CD8-positive, alpha-beta memory T cell (primary cell): ENCODE results near the gene SCGB3A2. TPM values are rescaled to one million over a fixed set of nuclear protein-coding genes. Genes with fewer than 3 reads are reported as not detected.
"Not testable (repeated sequence)": the region's sequence is repeated elsewhere in the genome, so short reads cannot be mapped to it uniquely, and the experiment has no call there.

Source experiments
- CTCF ChIA-PET: fragments of 350-600 bp; sonication (Branson Sonifier 250); formaldehyde crosslinking; loops from one replicate; lab custom pipeline; 2021; ENCODE audit warnings: antibody characterized with exemption; lab: Charles Lee
- POLR2A ChIA-PET: fragments of 350-600 bp; sonication (Branson Sonifier 250); formaldehyde crosslinking; loops from one replicate; lab custom pipeline; 2021; ENCODE audit warnings: antibody characterized with exemption; lab: Charles Lee
- DNase-seq, 5 donors: peaks; one replicate each; pipeline versions ENCODE4 v3.0.0 to v3.0.0-alpha.2; 2020 to 2022; ENCODE audit warnings: mixed read lengths in 1 of 5
- H3K27ac ChIP-seq: one replicate; pipeline ENCODE4 v1.7.0; 2013; ENCODE audit warnings: low read depth, mild to moderate bottlenecking, low read length, moderate library complexity
- H3K27me3 ChIP-seq: 2 replicates; pipeline ENCODE4 v1.7.0; 2013; ENCODE audit warnings: low read length, mild to moderate bottlenecking; ENCODE audit not compliant: insufficient read depth, poor library complexity, severe bottlenecking
- H3K36me3 ChIP-seq: 2 replicates; pipeline ENCODE4 v1.7.0; 2013; ENCODE audit warnings: mild to moderate bottlenecking, low read length, moderate library complexity; ENCODE audit not compliant: insufficient read depth
- H3K4me1 ChIP-seq: 2 replicates; pipeline ENCODE4 v1.7.0; 2013; ENCODE audit warnings: mild to moderate bottlenecking, low read length, moderate library complexity; ENCODE audit not compliant: insufficient read depth
- H3K4me3 ChIP-seq: 2 replicates; pipeline ENCODE4 v1.7.0; 2013; ENCODE audit warnings: mild to moderate bottlenecking, low read length
- H3K9me3 ChIP-seq: 2 replicates; pipeline ENCODE4 v1.7.0; 2013; ENCODE audit warnings: mild to moderate bottlenecking, low read length
- H3K27ac Mint-ChIP-seq, 8 donors: one replicate each; pipeline ENCODE4 v1.8.0; 2020 to 2021; ENCODE audit warnings: mixed read lengths in 8 of 8, mild to moderate bottlenecking in 6 of 8, inconsistent platforms in 3 of 8, moderate library complexity in 3 of 8
- H3K27me3 Mint-ChIP-seq, 2 donors: one replicate each; pipeline ENCODE4 v1.8.0; 2020 to 2021; ENCODE audit warnings: mixed read lengths in 2 of 2, mild to moderate bottlenecking in 1 of 2, moderate library complexity in 1 of 2
- H3K36me3 Mint-ChIP-seq, 3 donors: one replicate each; pipeline ENCODE4 v1.8.0; 2020 to 2021; ENCODE audit warnings: mixed read lengths in 3 of 3, inconsistent platforms in 1 of 3, mild to moderate bottlenecking in 1 of 3
- H3K4me1 Mint-ChIP-seq, 3 donors: one replicate each; pipeline ENCODE4 v1.8.0; 2020 to 2021; ENCODE audit warnings: mixed read lengths in 3 of 3, inconsistent platforms in 1 of 3, mild to moderate bottlenecking in 1 of 3
- H3K4me3 Mint-ChIP-seq, 7 donors: one replicate each; pipeline ENCODE4 v1.8.0; 2020 to 2021; ENCODE audit warnings: mixed read lengths in 7 of 7, mild to moderate bottlenecking in 6 of 7, moderate library complexity in 4 of 7, inconsistent platforms in 2 of 7
- H3K9me3 Mint-ChIP-seq, 5 donors: one replicate each; pipeline ENCODE4 v1.8.0; 2020 to 2022; ENCODE audit warnings: mixed read lengths in 5 of 5, mild to moderate bottlenecking in 3 of 5, moderate library complexity in 2 of 5, inconsistent platforms in 1 of 5
- polyA plus RNA-seq: library from polyadenylated mRNA; unstranded; fragments of 300-500 nt; fragmentation: Illumina TruSeq; gene quantifications from one replicate; pipeline ENCODE4 v1.2.3, GENCODE V29; 2021
- total RNA-seq, 2 experiments: library from RNA; stranded (reverse); gene quantifications; one replicate each; pipeline ENCODE4 v1.2.3, GENCODE V29; 2021

The SCGB3A2 gene
- total and polyA plus RNA-seq, 3 experiments from 2014 or later = not detected

DNA sequence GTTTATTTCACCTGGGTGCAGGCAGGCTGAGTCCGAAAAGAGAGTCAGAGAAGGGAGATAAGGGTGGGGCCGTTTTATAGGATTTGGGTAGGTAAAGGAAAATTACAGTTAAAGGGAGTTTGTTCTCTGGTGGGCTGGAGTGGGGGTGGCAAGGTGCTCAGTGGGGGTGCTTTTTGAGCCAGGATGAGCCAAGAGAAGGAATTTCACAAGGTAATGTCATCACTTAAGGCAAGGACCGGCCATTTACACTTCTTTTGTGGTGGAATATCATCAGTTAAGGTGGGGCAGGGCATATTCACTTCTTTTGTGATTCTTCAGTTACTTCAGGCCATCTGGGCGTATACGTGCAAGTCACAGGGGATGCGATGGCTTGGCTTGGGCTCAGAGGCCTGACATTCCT, 8.6 kb upstream of the SCGB3A2 start:
- H3K9me3 ChIP-seq, H3K36me3 ChIP-seq, DNase-seq, H3K27ac ChIP-seq, H3K27me3 Mint-ChIP-seq, H3K36me3 Mint-ChIP-seq, H3K4me3 Mint-ChIP-seq, H3K27me3 ChIP-seq, H3K4me1 Mint-ChIP-seq, POLR2A ChIA-PET, H3K27ac Mint-ChIP-seq, H3K4me1 ChIP-seq, H3K4me3 ChIP-seq, H3K9me3 Mint-ChIP-seq, CTCF ChIA-PET: not testable (repeated sequence)

DNA sequence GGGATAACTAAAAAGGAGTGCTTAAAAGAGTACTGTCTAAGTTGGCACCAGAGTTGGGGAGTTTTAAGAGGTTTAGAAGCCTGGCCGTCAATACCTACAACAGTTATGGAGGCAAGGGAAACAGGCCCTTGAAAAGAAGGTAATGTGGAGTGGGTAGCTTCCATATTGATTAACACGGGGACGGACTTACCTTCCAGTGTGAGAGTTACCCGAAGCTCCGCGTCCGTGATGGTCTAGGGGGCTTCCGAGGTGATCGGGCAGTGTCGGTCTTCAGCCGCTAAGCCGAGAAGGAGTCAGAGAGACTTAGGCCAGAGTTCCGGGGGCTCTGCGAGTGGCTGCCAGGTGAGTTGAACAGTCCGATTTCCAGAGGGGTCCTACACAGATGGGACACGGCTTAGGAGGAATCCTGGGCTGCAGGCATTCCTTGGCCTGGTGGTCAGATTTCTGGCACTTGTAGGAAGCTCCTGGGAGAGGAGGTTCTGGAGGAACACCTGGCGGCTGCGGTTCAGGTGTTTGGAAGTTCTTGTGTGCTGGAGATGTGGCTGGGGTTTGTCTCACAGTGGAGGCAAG, 6.4 kb upstream of the SCGB3A2 start:
- DNase-seq, H3K27ac Mint-ChIP-seq, H3K4me3 Mint-ChIP-seq, H3K27me3 Mint-ChIP-seq, H3K27me3 ChIP-seq, H3K9me3 ChIP-seq, CTCF ChIA-PET, H3K27ac ChIP-seq, H3K36me3 ChIP-seq, H3K4me3 ChIP-seq, H3K9me3 Mint-ChIP-seq, H3K36me3 Mint-ChIP-seq, H3K4me1 ChIP-seq, H3K4me1 Mint-ChIP-seq: not testable (repeated sequence)
- POLR2A ChIA-PET = interaction anchor here (0.7 kb wide), 1 partner anchor 308 kb away, joined by 3 read pairs; no protein-coding TSS in a partner anchor

GRCh38 chr5:147872744-147873435, 5.6 kb upstream of the SCGB3A2 start:
- peak overlapping the region in 1 of 8 donors; percentile 44 for H3K27ac Mint-ChIP-seq
- H3K4me3 ChIP-seq, H3K27me3 ChIP-seq, DNase-seq, H3K9me3 ChIP-seq, H3K9me3 Mint-ChIP-seq, H3K27me3 Mint-ChIP-seq, H3K27ac ChIP-seq, CTCF ChIA-PET, H3K36me3 Mint-ChIP-seq, H3K4me3 Mint-ChIP-seq, H3K36me3 ChIP-seq, POLR2A ChIA-PET, H3K4me1 ChIP-seq, H3K4me1 Mint-ChIP-seq: not testable (repeated sequence)

DNA sequence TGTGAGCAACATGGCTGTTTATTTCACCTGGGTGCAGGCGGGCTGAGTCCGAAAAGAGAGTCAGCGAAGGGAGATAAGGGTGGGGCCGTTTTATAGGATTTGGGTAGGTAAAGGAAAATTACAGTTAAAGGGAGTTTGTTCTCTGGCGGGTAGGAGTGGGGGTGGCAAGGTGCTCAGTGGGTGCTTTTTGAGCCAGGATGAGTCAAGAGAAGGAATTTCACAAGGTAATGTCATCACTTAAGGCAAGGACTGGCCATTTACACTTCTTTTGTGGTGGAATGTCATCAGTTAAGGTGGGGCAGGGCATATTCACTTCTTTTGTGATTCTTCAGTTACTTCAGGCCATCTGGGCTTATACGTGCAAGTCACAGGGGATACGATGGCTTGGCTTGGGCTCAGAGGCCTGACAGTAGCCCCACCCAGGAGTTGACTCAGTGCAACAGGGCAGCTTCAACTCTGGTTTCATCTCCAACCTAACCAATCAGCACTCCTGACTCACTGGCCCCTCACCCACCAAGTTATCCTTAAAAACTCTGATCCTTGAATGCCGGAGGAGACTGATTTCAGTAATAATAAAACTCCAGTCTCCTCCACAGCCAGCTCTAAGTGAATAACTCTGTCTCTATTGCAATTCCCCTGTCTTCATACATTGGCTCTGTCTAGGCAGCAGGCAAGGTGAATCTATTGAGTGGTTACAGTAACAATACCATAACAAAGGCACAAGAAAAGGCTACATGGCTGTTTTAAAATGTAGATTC, 4.2 kb upstream of the SCGB3A2 start:
- H3K36me3 ChIP-seq, CTCF ChIA-PET, H3K27me3 ChIP-seq, H3K27ac ChIP-seq, POLR2A ChIA-PET, H3K4me3 ChIP-seq, H3K9me3 Mint-ChIP-seq, DNase-seq, H3K4me3 Mint-ChIP-seq, H3K36me3 Mint-ChIP-seq, H3K27ac Mint-ChIP-seq, H3K9me3 ChIP-seq, H3K27me3 Mint-ChIP-seq, H3K4me1 ChIP-seq, H3K4me1 Mint-ChIP-seq: not testable (repeated sequence)

DNA sequence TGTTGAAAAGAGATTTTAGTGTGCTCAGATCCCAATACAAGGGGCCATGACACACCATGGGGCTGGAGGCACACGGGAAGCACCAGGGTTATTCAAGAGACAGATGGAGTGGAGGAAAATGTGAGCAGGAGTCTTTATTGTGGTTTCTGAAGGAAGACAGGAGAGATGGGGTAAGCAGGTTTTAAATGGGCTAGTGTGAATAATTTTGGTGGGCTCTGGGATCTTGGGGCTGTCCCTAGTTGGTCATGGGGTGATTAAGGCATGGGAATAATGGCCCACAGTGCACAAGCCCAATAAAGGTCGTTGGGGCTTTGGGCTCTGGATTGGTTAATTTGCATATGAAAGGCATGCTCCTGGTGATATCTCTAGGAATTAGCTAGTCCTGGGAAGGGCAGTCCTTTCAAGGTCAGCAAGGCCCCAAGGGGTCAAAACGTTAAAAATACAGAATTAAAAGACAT, 3.6 kb upstream of the SCGB3A2 start:
- H3K4me3 Mint-ChIP-seq = no peak overlapping the region
- ChIA-PET CTCF (no interaction called here), POLR2A (no interaction called here)
- peaks cover 0 to 13% of the 10 kb centered on the region in 2 donors for H3K27me3 Mint-ChIP-seq
- H3K4me1 Mint-ChIP-seq = no peaks in the 10 kb centered on the region
- Histone ChIP-seq H3K27ac (no peak overlapping the region), H3K4me1 (no peaks in the 10 kb centered on the region), H3K36me3 (no peaks in the 10 kb centered on the region), H3K27me3 (no peaks in the 10 kb centered on the region), H3K9me3 (no peaks in the 10 kb centered on the region), H3K4me3 (no peak overlapping the region)
- no peak for DNase-seq
- no peaks in the 10 kb centered on the region for H3K36me3 Mint-ChIP-seq
- no peaks in the 10 kb centered on the region for H3K9me3 Mint-ChIP-seq
- no peak overlapping the region for H3K27ac Mint-ChIP-seq

GRCh38 chr5:147876141-147876540, 2.4 kb upstream of the SCGB3A2 start:
- Histone ChIP-seq H3K4me1 (no peaks in the 10 kb centered on the region), H3K4me3 (no peak overlapping the region), H3K27me3 (no peaks in the 10 kb centered on the region), H3K9me3 (no peaks in the 10 kb centered on the region), H3K27ac (no peak overlapping the region), H3K36me3 (no peaks in the 10 kb centered on the region)
- ChIA-PET CTCF (no interaction called here), POLR2A (no interaction called here)
- DNase-seq = no peak
- Mint-ChIP-seq H3K9me3 (no peaks in the 10 kb centered on the region), H3K27me3 (peaks cover 0 to 18% of the 10 kb centered on the region in 2 donors), H3K4me1 (no peaks in the 10 kb centered on the region), H3K27ac (no peak overlapping the region), H3K4me3 (no peak overlapping the region), H3K36me3 (no peaks in the 10 kb centered on the region)

DNA sequence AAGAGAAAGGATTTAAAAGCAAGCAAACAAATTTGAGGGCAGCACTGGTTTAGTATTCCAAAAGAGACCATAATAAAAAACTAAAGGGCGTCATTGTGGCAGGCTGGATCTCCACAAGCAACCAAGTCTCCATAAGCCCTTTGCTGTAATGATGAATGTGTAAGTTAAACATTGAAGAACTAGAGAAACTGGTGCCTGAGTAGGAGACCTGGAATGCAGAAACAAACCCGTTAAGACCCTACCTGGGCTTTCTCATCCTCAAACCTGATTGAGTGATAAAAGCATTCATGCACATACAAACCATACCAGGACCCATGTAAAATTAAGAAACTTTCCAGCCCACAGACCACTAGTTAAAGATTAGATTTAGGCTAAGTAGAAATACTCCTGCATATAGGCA, 1.9 kb upstream of the SCGB3A2 start:
- H3K4me3 Mint-ChIP-seq = no peak overlapping the region
- DNase-seq = no peak
- no peaks in the 10 kb centered on the region for H3K4me1 ChIP-seq
- no peak overlapping the region for H3K27ac ChIP-seq
- H3K36me3 Mint-ChIP-seq = no peaks in the 10 kb centered on the region
- no peaks in the 10 kb centered on the region for H3K4me1 Mint-ChIP-seq
- H3K27me3 Mint-ChIP-seq = peaks cover 0 to 18% of the 10 kb centered on the region in 2 donors
- POLR2A ChIA-PET = no interaction called here
- CTCF ChIA-PET = no interaction called here
- no peaks in the 10 kb centered on the region for H3K36me3 ChIP-seq
- H3K4me3 ChIP-seq = no peak overlapping the region
- no peaks in the 10 kb centered on the region for H3K9me3 Mint-ChIP-seq
- H3K9me3 ChIP-seq = no peaks in the 10 kb centered on the region
- no peak overlapping the region for H3K27ac Mint-ChIP-seq
- no peaks in the 10 kb centered on the region for H3K27me3 ChIP-seq

DNA sequence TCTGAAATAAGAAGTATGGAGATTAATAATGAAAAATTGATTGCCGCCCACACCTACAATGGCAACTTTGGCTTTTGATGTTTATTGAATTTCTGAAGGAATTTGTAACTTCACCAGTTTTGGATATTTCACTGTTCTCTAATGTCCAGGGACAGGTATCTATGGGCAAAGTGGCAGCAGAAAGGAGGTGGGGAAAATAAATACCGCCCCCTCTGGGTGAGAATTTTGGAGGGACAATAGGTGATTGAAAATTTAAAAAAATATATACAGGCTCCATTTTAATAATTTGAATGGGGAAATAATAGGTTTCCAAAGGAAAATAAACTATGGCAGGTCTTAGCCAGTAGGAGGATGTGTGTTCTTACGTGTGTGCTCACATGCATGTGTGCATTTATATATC, 1.3 kb downstream of the SCGB3A2 start:
- POLR2A ChIA-PET = no interaction called here
- Mint-ChIP-seq H3K27me3 (peaks cover under 1 to 18% of the 10 kb centered on the region in 2 donors), H3K27ac (no peak overlapping the region), H3K4me3 (no peak overlapping the region), H3K36me3 (no peaks in the 10 kb centered on the region), H3K9me3 (no peaks in the 10 kb centered on the region), H3K4me1 (no peaks in the 10 kb centered on the region)
- Histone ChIP-seq H3K27ac (no peak overlapping the region), H3K36me3 (no peaks in the 10 kb centered on the region), H3K27me3 (no peaks in the 10 kb centered on the region), H3K9me3 (no peaks in the 10 kb centered on the region), H3K4me3 (no peak overlapping the region), H3K4me1 (no peaks in the 10 kb centered on the region)
- DNase-seq = no peak
- CTCF ChIA-PET = no interaction called here
